ENCODE measurements around the gene WDR88.
A peak's percentile ranks its signal among the peaks of the same experiment; 100 is the strongest.
"Not testable (repeated sequence)": the region's sequence is repeated elsewhere in the genome, so short reads cannot be mapped to it uniquely, and the experiment has no call there.

The WDR88 gene

DNA sequence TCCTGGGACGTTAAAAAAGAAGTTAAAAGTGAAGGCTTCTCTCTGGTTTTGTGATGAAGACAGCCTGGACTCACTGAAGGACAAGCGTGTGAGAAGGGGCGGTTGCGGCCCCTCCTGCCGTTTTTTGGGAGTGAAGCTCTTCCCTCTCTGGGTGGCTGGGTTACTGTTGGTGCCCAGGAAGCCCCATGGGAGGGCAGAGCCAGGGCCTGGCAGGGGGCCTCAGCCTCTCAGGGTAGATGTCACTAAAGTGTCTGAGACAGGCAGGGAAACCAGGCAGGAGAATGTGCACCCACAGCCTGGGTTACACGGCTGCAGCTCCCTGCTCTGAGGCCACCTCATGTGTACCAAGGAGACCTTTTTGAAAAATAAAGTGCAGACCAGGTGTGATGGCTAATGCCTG, 1.5 kb upstream of the WDR88 start:
- no peak for DNase-seq

DNA sequence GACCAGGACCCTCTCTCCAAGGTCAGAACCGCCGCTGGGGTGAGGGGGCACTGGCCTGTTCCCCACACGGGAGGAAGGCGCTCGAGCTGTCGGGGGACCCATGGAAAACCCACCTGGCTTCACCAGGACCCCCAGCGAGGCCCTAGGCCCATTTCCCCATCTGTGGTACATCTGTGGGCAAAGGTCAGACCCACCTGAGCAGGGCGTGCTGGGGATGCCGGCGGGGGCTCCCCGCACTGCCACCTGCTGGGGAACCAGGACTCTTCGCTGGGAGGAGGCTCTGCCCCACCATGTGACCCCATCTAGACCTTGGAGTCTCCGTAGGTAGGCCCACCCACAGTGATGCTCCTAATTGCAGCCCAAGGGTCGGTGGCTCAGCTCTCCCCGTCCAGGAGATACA, 511 bp downstream of the WDR88 start:
- no peak for DNase-seq

DNA sequence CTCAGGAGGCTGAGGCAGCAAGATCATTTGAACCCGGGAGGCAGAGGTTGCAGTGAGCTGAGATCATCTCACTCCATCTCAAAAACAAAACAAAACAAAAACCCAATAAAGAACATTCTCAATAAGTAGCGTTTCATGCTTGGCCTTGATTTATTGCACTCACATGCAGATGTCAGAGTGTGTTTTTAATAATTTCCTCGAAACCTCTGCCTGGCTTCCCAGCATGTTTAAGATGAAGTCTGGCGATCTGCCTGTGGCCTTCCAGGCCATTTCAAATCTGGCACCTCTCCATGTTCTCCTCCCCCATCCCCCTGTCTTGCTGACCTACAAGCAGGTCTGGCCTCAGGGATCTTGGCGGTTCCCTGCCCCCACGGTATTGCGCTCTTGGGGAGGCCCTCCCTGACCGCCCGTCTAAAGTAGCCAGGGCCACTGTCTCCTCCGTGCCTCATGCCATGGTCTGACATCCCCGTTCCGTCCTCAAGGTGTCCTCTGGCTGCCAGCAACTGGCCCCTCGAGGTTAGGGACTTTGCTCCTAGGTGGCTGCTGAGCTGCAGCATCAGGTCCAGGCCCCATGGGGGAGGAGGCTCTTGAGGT, 1.6 kb downstream of the WDR88 start:
- no peak for DNase-seq

DNA sequence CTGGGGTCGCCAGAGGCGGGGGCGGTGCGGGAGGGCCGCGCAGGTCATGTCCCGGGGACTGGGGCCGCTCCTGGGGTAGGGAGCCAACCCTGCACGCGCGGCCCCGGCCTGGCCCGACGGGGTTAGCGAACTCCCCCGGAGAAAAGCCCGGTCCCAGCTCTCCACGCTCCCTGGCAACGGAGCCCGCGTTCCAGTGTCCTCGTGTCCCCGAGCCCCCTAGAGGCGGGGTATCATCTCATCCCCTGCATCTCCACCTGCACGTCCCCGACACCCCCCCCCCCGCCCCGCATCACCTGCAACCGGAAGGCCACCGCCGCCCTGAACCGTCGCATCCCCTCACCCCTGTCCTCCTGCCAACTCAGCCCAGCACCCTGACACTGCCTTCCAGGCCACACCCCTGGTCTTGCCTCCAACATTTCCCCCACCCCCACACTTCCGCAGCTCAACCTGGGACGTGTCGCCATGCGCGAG, 2.7 kb downstream of the WDR88 start:
- no peak for DNase-seq

DNA sequence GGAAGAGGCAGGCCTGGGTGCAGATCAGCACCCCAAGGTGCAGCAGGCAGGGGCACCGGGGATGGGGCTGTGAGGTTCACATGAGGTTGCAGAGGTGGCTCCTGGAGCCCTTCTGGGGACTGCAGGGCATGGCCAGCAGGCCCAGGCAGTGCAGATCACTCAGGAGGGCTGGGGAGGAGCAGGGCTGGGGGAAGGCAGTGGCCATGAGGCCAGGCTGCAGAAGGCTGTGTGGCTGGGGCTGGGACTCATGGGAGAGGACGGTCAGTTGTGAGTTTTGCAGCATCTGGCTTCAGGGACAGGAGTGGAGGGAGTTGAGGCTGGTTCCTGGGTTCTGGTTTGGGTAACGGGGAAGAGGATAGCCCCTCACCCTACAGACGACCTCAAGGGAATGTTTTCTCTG, 7.3 kb downstream of the WDR88 start:
- DNase-seq: no peak

DNA sequence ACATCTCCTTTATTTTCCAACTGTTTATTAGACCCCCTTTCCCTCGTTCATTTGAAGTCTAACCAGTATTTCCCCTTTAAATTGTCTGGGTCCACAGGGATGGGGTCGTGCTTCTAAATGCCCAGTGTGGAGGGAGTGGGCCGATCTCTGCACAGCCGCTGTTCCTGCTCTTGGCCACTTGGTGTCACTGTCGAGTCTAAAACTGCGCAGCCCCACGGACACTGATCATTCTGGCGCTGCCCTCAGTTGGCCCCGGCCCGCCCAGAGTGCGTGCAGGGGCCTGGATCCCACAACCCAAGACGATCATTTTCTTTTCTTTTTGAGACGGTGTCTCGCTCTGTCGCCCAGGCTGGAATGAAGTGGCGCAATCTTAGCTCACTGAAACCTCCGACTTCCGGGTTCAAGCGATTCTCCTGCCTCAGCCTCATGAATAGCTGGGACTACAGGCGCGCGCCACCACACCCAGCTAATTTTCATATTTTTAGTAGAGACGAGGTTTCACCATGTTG, 12.0 kb downstream of the WDR88 start:
- DNase-seq: peak; percentile 37

DNA sequence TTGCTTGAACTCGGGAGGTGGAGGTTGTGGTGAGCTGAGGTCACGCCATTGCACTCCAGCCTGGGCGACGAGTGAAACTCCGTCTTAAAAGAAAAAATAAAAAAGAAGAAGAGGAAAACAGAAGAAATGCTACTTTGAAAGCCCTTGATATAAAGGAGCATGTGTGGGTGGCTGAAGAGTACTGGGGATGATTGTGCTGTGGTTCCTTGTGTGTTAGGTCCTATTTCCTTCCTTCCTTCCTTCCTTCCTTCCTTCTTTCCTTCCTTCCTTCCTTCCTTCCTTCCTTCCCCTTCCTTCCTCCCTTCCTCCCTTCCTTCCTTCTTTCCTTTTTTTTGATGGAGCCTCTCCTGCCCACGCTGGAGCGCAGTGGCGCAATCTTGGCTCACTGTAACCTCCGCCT, 14.3 kb downstream of the WDR88 start:
- DNase-seq: no peak

DNA sequence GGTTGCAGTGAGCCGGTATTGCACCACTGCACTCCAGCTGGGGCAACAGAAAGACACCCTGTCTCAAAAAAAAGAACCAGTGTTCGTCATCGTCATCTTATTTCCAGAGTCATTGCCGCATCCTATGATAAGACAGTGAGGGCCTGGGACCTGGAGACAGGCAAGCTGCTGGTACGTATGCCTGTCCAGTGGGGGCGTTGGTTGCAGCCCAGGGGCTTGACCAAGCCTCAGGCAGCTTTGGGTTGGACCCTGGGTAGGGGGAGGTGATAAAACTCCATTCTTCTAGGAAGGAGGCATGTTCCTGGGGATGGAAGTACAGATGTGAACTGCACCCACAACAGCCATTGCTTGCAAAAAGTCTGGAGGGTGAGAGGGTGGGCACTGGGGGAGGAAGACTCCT, 15.6 kb downstream of the WDR88 start:
- no peak for DNase-seq

DNA sequence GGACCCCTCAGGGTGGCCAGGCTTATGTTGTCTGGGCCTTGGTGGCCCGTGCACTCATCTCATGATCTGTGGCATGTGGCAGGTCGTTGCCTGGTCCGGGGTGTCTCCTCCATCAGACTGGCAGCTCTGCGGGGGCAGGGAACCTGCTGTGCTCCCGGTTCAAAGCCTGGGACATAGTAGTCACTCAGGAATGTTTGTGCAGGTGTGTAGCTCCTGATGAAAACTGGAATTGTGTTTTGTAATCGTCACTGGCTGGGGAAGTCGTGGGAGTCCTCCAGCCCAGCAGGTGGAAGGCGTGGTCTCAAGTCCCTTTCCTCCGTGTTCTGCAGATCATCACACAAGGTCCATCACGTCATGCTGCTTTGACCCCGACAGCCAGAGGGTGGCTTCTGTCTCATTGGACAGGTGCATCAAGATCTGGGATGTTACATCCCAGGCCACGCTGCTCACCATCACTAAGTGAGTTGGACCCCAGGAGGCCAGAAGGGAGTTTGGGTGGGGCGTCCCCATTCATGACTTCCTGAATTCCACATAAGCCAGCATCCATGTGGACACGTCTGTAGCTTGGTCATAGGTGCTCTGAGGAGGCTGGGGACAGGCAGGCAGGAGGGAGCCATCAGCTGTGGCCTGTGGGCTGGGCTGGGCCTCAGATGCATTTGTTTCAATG, 19.1 kb downstream of the WDR88 start:
- no peak for DNase-seq

DNA sequence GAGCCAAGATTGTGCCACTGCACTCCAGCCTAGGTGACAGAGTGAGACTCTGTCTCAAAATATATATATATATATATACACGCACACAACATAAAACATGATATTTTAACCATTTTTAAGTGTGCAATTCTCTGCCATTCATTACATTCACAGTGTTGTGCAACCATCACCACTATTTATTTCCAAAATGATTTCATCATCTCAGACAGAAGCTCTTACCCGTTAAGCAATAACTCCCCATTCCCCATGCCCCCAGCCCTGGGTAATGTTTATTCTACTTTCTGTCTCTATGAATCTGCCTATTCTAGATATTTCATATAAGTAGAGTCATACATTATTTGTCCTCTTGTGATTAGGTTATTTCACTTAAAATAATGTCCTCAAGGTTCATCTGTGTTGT, 20.3 kb downstream of the WDR88 start:
- DNase-seq: no peak

DNA sequence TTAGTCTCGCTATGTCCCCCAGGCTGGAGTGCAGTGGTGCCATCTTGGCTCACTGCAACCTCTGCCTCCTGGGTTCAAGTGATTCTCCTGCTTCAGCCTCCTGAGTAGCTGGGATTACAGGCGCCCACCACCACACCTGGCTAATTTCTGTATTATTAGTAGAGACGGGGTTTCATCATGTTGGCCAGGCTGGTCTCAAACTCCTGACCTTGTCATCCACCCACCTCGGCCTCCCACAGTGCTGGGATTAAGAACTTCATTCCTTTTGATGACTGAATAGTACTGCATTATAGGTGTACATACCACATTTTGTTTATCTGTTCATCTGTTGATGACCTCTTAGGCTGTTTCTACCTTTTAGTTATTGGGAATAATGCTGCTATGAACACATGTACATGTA, 20.7 kb downstream of the WDR88 start:
- DNase-seq: not testable (repeated sequence)

DNA sequence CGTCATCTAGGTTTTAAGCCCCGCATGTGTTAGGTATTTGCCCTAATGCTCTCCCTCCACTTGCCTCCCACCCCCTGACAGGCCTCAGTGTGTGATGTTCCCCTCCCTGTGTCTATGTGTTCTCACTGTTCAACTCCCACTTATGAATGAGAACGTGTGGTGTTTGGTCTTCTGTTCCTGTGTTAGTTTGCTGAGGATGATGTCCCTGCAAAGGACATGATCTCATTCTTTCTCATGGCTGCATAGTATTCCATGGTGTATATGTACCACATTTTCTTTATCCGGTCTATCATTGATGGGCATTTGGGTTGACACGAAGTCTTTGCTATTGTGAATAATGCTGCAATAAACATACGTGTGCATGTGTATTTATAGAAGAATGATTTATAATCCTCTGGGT, 22.4 kb downstream of the WDR88 start:
- DNase-seq: not testable (repeated sequence)

DNA sequence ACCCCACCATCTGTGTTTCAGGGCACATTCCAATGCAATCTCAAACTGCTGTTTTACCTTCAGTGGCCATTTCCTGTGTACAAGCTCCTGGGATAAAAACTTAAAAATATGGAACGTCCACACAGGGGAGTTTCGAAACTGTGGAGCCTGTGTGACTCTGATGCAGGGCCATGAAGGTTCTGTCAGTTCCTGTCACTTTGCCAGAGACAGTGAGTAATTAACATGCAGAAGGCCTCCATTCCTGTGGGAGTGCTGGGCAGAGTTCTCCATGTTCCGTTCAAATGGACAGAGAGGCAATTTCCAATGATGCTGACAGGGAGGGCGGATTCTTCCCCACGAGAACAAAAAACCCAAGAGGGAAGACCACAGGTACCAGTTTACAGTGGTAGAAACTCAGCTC, 24.4 kb downstream of the WDR88 start:
- no peak for DNase-seq

DNA sequence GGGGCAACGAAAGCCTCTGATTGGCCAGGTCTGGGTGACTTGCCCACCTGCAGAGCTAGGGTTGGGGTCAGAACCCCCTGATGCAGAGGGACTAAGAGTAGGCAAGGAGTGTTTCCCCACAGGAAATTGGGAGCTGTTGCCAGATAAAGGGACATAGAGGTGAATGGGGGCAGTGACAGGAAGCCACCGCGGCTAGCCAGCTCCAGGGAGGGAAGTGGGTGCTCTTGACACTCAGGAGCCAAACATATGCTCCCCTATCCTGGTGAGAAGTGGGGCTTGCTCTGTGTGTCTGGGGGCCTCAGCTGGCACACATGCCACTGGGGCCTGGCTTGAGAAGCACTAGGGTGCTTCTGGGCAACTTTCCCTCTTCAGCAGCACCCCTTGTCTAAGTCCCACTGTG, 26.0 kb downstream of the WDR88 start:
- no peak for DNase-seq

DNA sequence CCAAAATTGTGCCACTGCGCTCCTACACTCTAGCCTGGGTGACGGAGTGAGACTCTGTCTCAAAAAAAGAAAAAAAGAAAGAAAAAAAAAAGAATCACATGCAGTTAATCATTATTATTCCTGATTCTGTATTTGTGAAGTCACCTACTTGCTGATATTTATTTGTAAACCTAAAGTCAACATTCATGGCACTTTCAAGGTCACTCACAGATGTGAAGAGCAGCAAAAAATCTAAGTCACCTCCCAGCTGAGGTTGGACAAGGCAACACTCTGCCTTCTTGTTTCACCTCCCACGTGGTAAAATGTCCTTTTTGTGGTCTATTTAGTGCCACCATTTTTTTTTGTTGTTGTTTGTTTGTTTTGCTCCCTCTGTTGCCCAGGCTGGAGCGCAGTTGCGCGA, 26.5 kb downstream of the WDR88 start:
- DNase-seq: no peak

DNA sequence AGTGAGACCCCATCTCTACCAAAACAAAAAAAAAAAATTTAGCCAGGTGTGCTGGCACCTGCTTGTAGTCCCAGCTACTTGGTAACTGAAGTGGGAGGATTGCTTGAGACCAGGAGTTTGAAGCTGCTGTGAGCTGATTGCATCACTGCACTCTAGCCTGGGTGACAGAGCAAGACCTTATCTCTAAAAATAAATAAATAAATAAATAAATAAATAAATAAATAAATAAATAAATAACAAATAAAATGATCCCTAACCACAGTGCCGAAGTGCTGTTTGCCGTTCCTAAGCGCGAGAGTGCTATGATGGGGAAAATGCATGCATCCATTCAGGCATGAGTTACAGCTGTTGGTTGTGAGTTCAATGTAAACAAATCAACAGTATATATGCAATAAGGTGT, 27.2 kb downstream of the WDR88 start:
- DNase-seq: no peak

DNA sequence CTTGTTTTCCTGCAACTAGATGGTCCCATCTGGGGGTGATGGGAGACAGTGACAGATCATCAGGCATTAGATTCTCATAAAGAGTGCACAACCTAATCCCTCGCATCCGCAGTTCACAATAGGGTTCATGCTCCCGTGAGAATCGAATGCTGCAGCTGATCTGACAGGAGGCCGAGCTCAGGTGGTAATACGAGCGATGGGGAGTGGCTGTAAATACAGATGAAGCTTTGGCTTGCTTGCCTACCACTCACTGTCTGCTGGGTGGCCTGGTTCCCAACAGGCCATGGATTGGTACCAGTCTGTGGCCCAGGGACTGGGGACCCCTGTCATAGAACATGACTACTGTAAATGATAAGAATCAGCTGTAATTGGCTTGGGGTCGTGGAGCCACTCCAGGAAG, 28.0 kb downstream of the WDR88 start:
- DNase-seq: no peak

DNA sequence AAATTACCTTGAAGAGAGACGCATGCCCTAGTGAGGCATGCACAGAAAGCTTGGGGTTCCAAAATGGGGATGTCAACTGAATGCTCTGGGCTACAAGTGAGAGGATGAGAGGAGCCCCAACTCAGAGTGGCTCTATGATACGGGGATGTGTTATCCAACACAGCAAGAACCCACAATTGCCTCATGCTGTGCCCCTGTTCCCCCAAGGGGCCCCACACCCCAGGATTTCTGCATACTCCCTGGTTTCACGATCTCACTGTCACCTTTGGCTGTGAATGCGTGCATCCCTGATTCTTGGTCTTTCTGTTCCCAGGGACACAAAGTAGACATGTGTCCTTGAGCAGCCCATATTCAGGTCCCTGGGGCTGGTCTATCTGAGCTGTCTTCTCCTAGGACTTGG, 29.3 kb downstream of the WDR88 start:
- no peak for DNase-seq

DNA sequence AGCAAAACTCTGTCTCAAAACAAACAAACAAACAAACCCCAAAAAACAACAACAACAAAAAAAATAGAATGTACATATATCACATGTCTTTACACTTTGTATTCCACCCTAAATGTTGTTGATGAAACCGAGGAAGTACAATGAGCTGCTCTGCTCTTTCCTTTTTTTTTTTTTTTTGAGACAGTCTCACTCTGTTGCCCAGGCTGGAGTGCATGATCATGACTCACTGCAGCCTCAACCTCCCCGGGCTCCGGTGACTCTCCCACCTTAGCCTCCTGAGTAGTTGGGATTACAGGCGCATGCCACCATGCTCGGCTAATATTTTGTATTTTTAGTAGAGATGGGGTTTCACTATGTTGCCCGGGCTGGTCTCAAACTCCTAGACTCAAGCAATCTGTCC, 31.6 kb downstream of the WDR88 start:
- no peak for DNase-seq

DNA sequence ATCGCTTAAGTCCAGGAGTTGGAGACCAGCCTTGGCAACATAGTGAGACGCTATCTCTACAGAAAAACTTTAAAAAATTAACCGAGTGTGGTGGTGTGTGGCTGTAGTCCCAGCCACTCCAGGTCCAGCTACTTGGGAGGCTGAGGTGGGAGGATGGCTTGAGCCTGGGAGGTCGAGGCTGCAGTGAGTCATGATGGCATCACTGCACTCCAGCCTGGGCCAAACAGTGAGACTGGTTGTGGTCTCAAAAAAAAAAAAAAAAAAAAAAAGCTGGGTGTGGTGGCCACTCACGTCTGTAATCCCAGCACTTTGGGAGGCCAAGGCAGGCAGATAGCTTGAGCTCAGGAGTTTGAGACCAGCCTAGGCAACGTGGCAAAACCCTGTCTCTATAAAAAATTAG, 34.1 kb downstream of the WDR88 start:
- not testable (repeated sequence) for DNase-seq

DNA sequence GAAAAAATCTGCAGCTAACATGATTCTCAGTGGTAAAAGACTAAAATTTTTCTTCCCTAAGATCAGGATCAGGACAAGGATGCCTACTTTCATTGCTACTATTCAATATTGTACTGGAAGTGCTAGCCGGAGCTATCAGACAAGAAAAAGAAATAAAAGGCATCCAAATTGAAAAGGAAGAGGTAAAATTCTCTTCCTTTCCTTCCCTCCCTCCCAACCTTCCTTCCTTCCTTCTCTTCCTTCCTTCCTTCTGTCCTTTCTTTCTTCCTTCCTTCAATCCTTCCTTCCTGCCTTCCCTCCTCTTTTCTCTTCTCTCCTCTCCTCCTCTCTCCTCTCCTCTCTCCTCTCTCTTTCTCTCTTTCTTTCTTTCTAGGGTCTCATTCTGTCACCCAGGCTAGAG, 35.5 kb downstream of the WDR88 start:
- no peak for DNase-seq

DNA sequence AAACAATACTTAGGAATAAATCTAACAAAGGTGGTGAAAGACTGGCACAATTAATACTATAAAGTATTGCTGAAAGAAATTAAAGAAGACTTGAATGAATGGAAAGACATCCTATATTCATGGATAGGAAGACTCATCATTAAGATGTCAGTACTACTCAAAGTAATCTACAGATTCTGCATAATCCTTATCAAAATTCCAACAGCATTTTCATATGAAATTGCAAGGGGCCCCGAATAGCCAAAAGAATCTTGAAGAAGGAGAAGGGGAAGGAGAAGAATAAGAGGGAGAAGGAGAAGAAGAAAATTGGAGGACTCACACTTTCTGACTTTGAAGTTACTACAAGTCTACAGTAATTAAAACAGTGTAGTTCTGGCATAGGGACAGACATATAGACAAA, 36.6 kb downstream of the WDR88 start:
- no peak for DNase-seq

DNA sequence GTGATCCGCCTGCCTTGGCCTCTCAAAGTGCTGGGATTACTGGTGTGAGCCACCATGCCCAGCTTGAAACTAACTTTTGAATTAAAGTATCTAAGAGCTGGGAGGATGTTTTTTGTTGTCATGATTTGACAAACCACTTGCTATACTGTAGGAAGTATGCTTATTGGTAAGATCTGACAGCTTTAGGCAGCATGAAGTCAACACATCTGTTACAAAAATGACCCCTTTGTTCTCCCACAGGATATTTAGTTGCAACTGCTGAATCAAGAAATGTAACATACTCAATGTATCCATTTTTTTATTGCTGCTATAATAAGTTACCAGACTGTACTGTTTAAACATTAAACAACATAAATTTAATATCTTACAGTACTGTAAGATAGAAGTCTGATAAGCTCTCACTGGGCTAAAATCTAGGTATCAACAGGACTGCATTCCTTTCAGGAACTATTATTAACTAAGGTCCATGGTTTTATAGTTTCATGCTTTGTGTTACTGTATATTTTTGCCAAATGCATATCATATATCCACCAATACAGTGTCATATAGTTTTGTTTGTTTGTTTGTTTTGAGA, 39.4 kb downstream of the WDR88 start:
- no peak for DNase-seq

DNA sequence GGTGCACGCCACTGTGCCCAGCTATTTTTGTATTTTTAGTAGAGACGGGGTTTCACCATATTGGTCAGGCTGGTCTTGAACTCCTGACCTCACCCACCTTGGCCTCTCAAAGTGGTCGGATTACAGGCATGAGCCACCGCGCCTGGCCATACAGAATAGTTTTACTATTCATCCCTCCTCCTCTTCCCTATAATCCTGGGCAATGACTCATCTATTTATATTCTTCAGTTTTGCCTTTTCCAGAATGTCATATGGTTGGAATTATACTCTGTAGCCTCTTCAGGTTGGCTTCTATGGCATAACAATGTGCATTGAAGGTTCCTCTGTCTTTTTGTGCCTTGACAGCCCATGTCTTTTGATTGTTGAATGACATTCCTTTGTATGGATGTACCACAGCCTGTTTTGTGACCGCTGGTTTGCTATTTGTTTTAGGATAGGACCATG, 40.0 kb downstream of the WDR88 start:
- DNase-seq: no peak

DNA sequence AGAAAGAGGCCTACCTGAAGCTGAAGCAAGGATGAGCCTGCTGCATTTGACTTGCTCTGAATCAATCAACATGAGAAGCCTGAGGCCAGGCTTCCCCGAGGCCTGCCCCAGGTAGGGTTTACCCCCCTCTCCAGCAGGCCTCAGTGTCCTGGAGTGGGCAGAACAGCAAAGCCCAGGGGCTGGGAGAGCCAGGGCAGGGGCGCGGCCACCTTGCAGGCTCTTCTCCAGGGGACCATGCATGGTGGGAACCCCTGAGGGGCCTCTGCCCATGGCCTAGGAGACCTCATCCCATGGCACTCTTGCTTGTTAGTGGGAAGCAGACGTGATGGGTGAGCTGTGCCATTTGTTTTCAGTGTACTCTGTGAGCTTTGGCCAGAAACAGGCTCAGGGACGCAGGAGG, 42.3 kb downstream of the WDR88 start:
- DNase-seq: no peak
